ENCODE results near the gene CCDC51. TPM values are rescaled to one million over a fixed set of nuclear protein-coding genes. Genes with fewer than 3 reads are reported as not detected.
"Not testable (repeated sequence)": the region's sequence is repeated elsewhere in the genome, so short reads cannot be mapped to it uniquely, and the experiment has no call there.

Gene CCDC51
- total RNA-seq, 2 donors from 2014 or later: 13.0 to 16.2 TPM

DNA sequence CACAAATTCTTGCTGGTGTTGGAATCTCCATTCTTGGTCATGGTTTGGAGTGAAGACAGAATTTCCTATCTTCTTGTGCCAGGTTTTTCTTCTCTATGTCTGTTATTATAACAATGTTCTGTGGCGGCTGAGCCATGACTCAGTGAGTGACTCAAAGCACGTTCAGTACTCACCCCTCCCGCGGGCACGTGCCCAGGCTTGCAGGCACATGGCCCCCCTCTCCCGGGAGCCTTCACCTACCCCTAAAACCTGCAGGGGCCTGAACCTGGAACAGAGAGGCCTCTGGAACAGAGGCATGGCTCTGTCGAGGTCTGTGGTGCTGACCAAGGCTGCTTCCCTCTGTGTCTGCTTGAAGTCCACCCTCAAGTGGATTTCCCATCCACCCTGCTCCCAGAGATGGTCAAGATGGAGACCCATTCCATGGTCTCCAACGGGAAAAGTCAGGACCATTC lies 37.6 kb downstream of the CCDC51 start:
- intact Hi-C loops (cut with DNase I): loop anchor here in 1 of 2 donors (2.0 kb wide), 1 partner anchor 28 kb away; the partner anchor contains the start of gene PLXNB1
- peak; percentile 98 for DNase-seq (ENCODE audit: low spot score)

DNA sequence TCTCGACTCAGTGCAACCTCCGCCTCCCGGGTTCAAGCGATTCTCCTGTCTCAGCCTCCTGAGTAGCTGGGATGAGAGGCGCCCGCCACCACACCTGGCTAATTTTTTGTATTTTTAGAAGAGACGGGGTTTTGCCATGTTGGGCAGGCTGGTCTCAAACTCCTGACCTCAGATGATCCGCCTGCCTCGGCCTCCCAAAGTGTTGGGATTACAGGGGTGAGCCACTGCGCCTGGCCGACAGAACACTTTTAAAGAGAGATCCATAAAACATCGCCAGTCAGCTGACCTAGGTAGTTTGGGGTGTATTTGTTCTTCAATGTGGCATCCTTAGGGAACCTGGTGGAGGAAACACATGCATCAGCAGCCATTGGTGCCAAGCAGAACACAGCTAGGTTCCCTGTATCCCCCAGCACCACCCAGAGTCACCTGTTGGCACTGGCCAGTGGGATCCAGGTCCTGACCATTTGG lies 38.5 kb downstream of the CCDC51 start:
- DNase-seq (ENCODE audit: low spot score): peak; percentile 69
- intact Hi-C loops (cut with DNase I): not testable (repeated sequence)

DNA sequence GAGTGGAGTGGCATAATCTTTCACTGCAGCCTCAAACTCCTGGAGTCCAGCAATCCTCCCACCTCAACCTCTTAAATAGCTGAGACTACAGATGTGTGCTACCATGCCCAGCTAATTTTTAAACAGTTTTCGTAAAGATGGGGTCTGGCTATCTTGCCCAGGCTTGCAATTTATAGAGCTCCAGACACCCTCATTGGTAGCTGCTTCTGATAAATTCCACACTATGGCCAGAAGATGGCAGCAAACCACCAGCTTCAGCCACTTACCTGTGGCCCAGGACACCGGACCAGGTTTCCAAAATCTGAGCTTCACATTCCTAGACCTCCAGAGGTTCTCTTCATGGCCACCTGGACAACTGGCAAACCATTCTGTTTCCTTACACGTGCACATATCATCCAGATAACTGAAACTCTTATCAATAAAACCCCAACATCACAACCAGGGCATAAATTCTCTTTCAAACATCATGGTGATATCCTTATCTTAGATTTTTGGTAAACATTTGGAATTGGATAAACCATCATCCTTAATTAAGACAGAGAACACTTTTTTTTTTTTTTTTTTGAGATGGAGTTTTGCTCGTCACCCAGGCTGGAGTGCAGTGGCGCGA lies 39.0 kb downstream of the CCDC51 start:
- intact Hi-C loops (cut with DNase I): no loop called here
- DNase-seq (ENCODE audit: low spot score): peak; percentile 60

DNA sequence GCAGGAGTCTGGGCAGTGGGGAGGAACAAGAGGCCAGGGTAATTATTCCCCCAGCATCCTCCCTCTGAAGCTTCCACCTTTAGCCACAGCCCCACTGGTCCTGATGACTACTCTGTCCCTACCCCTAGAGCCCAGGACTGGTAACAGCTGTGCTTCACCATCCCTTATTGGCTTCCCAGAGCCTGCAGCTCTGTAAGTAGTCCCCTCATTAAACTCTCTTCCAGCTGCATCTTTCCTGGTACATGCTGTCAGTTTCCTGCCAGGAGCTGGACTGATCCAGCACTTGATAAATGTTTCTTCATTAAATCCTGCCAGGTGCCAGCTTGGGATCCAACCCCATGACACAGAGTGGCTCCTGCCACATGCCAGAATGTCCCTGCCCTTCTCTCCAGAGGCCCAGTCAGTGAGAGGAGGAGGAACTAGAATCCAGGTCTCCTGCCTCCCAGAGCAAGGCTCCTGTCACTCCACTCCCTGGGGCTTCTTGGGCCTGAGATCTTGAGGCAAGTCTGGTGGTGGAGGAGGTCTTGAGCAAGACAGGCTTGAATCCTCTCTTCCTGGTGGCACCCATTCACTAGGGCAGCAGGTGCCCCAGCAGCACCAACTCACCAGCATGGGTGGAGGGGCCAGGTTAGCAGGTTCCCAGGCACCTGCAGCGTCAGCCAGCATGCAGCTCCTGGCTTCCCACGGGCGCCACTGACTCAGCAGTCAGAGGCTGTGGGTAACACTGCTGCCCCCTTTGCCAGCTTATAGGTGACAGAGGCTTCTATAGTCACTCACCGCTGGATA lies 40.3 kb downstream of the CCDC51 start:
- peak; percentile 72 for DNase-seq (ENCODE audit: low spot score)

DNA sequence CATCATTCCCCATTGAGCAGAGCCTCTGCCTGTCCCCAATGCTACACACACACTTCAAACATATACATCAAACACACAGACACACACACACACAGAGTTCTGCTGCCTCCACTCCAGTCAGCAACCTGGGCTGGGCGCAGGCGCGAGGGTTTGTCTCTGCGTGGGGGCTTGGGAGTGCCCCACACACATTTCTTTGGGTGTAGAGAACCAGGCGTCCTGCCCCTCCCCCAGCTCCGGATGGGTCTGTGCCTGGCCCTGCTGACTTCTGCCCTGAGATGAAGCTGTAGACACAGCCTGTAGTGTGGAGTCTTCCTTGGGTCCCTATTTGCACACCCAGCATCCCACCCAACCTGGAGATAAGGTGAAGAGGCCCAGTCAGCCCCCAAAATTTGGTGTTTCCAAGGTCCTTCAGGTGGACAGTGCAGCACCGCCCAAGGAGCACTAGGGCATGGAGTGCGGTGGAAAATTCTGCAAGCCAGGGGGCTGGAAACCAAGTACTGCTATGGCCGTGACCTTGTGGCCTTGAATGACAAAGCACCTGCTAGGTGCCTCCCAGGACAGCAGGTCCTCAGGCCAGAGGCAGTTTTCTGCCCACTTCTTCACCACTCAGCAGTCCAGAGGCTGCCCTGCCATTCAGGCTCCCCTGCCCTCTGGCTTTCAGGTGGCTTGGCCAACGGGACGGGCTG lies 41.1 kb downstream of the CCDC51 start:
- intact Hi-C loops (cut with DNase I): loop anchor here (2.0 to 10.0 kb wide), 2 partner anchors 38 to 146 kb away; no protein-coding TSS in a partner anchor
- peak; percentile 63 for DNase-seq (ENCODE audit: low spot score)

More for the DNA sequence above, 40.3 kb downstream of the CCDC51 start:
- intact Hi-C loops (cut with DNase I): loop anchor here (2.0 to 10.0 kb wide), 2 partner anchors 37 to 145 kb away; no protein-coding TSS in a partner anchor

DNA sequence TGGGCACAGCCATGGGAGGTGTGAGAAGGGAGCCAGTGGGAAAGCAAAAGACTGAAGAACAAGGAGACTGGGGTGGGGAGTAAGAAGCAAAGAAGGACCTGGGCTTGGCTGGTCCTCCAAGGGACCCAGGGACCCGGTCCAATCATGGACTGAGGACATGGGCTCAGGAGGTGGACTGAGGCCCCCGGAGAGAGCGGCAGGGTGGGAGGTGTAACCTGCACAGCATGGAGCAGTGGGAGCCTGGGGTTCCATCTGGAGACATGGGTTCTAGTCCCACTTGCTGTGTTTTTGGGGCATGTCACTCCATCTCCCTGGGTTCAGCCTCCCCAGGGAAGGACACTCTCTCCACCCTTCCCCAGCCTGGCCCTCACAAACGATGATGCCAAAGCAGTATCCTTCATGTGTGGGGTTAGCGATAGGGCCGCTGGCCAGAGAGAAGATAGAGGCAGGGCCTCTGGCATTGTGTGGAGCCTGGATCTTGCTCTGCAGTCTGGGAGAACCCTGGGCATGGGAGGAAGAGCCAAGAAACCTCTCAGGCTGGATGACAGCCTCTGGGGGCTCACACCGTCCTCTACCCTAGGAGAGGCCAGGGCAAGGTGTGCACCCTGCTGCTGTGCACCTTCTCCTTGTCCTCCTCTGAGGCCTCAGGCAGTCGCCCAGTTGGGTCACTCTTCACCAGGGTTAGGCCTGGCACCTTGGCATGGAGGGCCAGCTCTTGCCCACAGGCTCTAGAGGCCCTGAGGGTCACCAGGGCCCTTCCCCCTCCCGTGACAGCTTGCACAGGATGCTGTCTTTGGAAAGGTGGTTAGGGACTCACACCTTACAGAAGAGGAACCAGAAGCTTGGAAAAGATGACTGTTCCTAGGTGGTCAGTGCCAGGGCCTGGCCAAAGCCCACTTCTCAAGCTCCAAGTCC lies 41.9 kb downstream of the CCDC51 start:
- intact Hi-C loops (cut with DNase I): loop anchor here (2.0 to 10.0 kb wide), 2 partner anchors 39 to 147 kb away; no protein-coding TSS in a partner anchor
- DNase-seq (ENCODE audit: low spot score): peak; percentile 65

DNA sequence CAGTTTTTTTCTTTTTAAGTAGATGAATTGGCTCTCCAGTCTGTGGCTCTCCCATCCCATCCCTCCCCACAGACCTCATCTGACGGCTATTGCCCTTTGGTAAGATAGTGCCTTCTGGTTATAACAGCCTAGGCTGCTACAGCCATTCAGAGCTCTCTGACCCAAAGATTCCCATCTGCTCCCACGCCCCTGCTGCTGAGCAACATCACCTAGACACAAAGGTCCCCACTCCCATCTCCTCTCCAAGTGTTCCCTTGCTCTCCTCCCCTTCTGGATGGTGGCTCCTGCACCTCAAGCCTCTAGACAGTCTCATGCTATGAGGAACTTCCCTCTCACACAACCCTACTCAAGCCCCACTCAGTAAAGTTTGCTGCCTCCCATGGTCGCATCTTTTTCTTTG lies 44.2 kb downstream of the CCDC51 start:
- intact Hi-C loops (cut with DNase I): loop anchor here in 1 of 2 donors (10.0 kb wide), 1 partner anchor 149 kb away; no protein-coding TSS in a partner anchor
- peak; percentile 8 for DNase-seq (ENCODE audit: low spot score)

DNA sequence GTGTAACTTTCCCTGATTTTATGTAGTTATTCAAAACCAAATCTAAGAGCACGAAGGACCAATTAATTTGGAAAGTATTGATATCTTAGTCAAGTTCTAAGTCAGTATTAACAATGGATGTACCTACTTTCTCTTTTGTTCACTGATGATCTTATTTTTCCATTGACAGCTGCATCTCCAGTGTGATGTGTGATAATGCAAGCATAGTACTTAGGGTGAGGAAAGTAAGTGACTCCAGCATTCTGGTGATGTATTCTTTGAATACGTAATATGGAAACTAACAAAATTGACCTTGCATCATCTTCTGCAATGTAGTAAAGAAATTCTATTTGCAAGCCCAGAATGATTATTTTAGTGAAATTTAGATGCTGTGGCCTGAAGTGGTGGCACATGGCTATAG lies 45.5 kb downstream of the CCDC51 start:
- no peak for DNase-seq (ENCODE audit: low spot score)
- intact Hi-C loops (cut with DNase I): loop anchor here in 1 of 2 donors (10.0 kb wide), 1 partner anchor 150 kb away; no protein-coding TSS in a partner anchor

DNA sequence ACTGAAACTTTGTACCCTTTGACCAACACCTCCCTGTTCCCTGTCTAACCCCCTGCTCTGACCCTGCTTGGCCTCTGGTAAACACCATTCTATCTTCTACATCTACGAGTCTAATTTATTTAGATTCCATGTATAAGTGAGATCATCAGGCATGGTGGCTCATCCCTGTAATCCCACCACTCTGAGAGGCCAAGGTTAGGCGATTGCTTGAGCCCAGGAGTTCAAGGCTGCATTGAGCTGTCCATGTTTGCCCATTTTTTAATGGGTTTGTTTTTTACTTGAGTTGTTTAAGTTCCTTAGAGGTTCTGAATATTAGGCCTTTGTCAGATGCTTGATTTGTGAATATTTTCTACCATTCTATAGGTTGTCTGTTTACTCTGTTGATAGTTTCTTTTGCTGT lies 51.0 kb downstream of the CCDC51 start:
- peak; percentile 18 for DNase-seq (ENCODE audit: low spot score)
- intact Hi-C loops (cut with DNase I): no loop called here

DNA sequence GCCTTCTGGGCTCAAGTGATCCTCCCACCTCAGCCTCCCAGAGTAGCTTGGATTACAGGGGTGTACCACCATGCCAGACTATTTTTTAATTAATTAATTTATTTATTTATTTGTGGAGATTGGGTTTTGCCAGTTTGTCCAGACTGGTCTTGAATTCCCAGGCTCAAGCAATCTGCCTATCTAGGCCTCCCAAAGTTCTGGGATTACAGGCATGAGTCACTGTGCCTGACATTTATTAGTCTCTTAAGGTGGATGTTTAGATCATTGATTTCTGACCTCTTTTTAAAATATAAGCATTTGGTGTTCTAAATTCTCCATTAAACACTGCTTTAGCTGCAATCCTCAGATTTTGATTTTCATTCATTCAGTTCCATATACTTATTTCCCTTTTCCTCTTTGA lies 52.3 kb downstream of the CCDC51 start:
- intact Hi-C loops (cut with DNase I): no loop called here

More for the DNA sequence above, 52.3 kb downstream of the CCDC51 start:
- DNase-seq (ENCODE audit: low spot score): no peak

Other genes starting within 250 kb of the CCDC51 start
- not detected for gene CAMP, start 216.6 kb downstream of the CCDC51 start, total RNA-seq
- 10 to 100 TPM in 1 of 2 donors, 1 to 10 TPM in 1; 8.4 to 11.3 TPM for gene ZNF589, start 199.0 kb downstream of the CCDC51 start, total RNA-seq
- gene NME6, start 138.8 kb downstream of the CCDC51 start, total RNA-seq: 10 to 100 TPM; 16.9 to 17.5 TPM
- gene SPINK8, start 106.5 kb downstream of the CCDC51 start, total RNA-seq: not detected
- gene FBXW12, start 67.9 kb downstream of the CCDC51 start, total RNA-seq: not detected
- gene PLXNB1, start 10.0 kb downstream of the CCDC51 start, total RNA-seq: 10 to 100 TPM; 76.4 to 76.7 TPM
- 100 to 1,000 TPM; 112 to 178 TPM for gene TMA7, start 138 bp upstream of the CCDC51 start, total RNA-seq
- gene ATRIP, start 6.6 kb upstream of the CCDC51 start, total RNA-seq: 1 to 10 TPM; 6.2 to 6.3 TPM
- gene SHISA5, start 64.1 kb upstream of the CCDC51 start, total RNA-seq: 100 to 1,000 TPM; 142 to 147 TPM
- gene PFKFB4, start 116.7 kb upstream of the CCDC51 start, total RNA-seq: 1 to 10 TPM; 2.0 to 4.5 TPM
- not detected for gene UCN2, start 123.7 kb upstream of the CCDC51 start, total RNA-seq
- 1 to 10 TPM; 4.2 to 5.3 TPM for gene COL7A1, start 155.2 kb upstream of the CCDC51 start, total RNA-seq
- 100 to 1,000 TPM; 134 to 135 TPM for gene UQCRC1, start 169.5 kb upstream of the CCDC51 start, total RNA-seq
- not detected for gene TMEM89, start 181.7 kb upstream of the CCDC51 start, total RNA-seq
- gene SLC26A6, start 195.3 kb upstream of the CCDC51 start, total RNA-seq: 10 to 100 TPM in 1 of 2 donors, 1 to 10 TPM in 1; 7.0 to 11.7 TPM
- gene CELSR3, start 222.8 kb upstream of the CCDC51 start, total RNA-seq: under 1 TPM; 0.65 to 0.67 TPM
- gene NCKIPSD, start 245.8 kb upstream of the CCDC51 start, total RNA-seq: 10 to 100 TPM; 14.0 to 19.8 TPM

Measured in posterior vena cava (tissue), 2 donors.